ENCODE measurements around the gene PRDM16. TPM values are rescaled to one million over a fixed set of nuclear protein-coding genes. Genes with fewer than 3 reads are reported as not detected.

The PRDM16 gene
- not detected for total RNA-seq (2013)
- polyA plus RNA-seq = not detected
- polyA minus RNA-seq = under 0.01 TPM in 1 of 2 replicates, not detected in the other
- 0 to 0.75 (median 0.12) reads per million in 11 experiments for total RNA-seq

DNA sequence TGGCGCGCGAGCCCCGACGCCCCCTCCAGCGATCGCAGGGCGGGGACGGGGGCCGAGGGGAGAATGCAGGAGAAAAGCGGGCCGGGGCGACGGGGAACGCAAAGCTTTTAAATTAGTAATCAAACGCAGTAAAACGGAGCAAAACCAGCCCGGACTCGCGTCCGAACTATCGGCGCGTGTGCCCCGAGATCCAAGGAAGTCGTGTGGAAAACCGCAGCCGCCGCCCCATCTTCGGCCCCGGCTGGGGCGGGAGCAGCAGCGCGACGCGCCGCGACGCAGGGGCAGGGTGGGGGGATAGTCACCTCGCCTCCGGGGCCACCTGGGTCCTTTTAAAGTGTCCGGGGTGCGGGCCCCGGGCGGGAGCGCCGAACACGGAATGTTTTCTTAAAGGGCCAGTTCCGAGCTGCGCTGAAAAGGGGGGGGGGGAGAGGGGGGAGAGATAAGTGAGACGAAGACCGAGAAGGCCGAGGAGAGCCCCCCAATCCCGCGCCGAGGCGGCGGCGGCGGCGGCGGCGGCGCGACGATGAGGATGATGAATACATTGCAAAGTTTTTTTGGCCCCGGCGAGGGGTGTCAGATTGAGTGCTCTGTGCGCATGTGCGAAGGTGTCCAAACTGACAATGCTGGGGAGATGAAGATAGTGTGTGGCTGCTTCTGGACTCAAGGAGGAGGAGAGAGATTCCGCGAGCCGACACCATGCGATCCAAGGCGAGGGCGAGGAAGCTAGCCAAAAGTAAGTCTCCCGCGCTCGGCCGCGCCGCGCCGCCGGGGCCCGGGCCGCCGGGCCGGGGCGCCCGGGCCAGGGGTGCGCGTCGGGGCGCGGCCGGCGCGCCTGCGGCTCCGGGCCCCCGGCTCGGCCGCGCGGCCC is at the start of gene PRDM16:
PRDM16 (plus strand) TSS at position 640 of the 868 bp plus-strand sequence; CDS start at position 697, 57 bp downstream.
- Histone ChIP-seq H3K9me3 (replicated peaks in 1 of 2; ENCODE audit: control insufficient read depth in 1 of 2, insufficient read depth in 1 of 2, low read length in 2 of 2) (peaks cover 0 to 10% of the 10 kb centered on the region in 2 donors), H3K9ac (ENCODE audit: insufficient read depth, low read length, poor library complexity, severe bottlenecking) (peak within 1 kb of the TSS; percentile 4), H2AFZ (ENCODE audit: insufficient read depth, low read depth, low read length, poor library complexity, severe bottlenecking) (no peak within 1 kb of the TSS), H3K27ac (ENCODE audit: low read depth in 1 of 2, low read length in 2 of 2) (no peak within 1 kb of the TSS), H3K27me3 (ENCODE audit: control insufficient read depth in 2 of 2, insufficient read depth in 2 of 2, low read length in 2 of 2) (peaks cover 21 to 57% of the 10 kb centered on the region in 2 donors), H3K79me2 (ENCODE audit: insufficient read depth, low read length) (no peaks in the 10 kb centered on the region), H3K4me2 (replicated peaks; ENCODE audit: extremely low read depth, low read length, poor library complexity, severe bottlenecking) (peak within 1 kb of the TSS; percentile 70), H4K20me1 (ENCODE audit: insufficient read depth, low read length) (no peaks in the 10 kb centered on the region), H3K36me3 (replicated peaks in 1 of 2; ENCODE audit: control insufficient read depth in 1 of 2, insufficient read depth in 2 of 2, low read length in 2 of 2) (no peaks in the 10 kb centered on the region), H3K4me1 (ENCODE audit: control insufficient read depth in 1 of 2, insufficient read depth in 2 of 2, low read length in 2 of 2) (peaks cover 0 to 10% of the 10 kb centered on the region in 2 donors), H3K4me3 (replicated peaks in 1 of 3; ENCODE audit: low read depth in 2 of 3, low read length in 3 of 3) (peak within 1 kb of the TSS; percentile 2 to 69 (median 26))
- peaks cover 50 to 79% (median 50%) of the 10 kb centered on the region in 3 donors for H3K27me3 Mint-ChIP-seq (ENCODE audit: low read depth in 3 of 3)
- TF ChIP-seq, protein P1, sequence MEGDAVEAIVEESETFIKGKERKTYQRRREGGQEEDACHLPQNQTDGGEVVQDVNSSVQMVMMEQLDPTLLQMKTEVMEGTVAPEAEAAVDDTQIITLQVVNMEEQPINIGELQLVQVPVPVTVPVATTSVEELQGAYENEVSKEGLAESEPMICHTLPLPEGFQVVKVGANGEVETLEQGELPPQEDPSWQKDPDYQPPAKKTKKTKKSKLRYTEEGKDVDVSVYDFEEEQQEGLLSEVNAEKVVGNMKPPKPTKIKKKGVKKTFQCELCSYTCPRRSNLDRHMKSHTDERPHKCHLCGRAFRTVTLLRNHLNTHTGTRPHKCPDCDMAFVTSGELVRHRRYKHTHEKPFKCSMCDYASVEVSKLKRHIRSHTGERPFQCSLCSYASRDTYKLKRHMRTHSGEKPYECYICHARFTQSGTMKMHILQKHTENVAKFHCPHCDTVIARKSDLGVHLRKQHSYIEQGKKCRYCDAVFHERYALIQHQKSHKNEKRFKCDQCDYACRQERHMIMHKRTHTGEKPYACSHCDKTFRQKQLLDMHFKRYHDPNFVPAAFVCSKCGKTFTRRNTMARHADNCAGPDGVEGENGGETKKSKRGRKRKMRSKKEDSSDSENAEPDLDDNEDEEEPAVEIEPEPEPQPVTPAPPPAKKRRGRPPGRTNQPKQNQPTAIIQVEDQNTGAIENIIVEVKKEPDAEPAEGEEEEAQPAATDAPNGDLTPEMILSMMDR (IDR thresholded peaks at IDR 0.05) = no peak
- WGBS (ENCODE audit: insufficient coverage) = under 1% methylated on average over 103 of the region's 106 CpGs
- peak within 1 kb of the TSS; percentile 78 to 94 for H3K4me3 Mint-ChIP-seq
- no peak for DNase-seq
- H3K4me1 Mint-ChIP-seq = peaks cover 5% of the 10 kb centered on the region
- intact Hi-C loops (cut with micrococcal nuclease) = no loop called here
- H3K36me3 Mint-ChIP-seq = peaks cover 0 to 2% of the 10 kb centered on the region in 2 donors
- no peak within 1 kb of the TSS for H3K27ac Mint-ChIP-seq
- H3K9me3 Mint-ChIP-seq = peaks cover 0 to 9% (median 2%) of the 10 kb centered on the region in 7 donors

DNA sequence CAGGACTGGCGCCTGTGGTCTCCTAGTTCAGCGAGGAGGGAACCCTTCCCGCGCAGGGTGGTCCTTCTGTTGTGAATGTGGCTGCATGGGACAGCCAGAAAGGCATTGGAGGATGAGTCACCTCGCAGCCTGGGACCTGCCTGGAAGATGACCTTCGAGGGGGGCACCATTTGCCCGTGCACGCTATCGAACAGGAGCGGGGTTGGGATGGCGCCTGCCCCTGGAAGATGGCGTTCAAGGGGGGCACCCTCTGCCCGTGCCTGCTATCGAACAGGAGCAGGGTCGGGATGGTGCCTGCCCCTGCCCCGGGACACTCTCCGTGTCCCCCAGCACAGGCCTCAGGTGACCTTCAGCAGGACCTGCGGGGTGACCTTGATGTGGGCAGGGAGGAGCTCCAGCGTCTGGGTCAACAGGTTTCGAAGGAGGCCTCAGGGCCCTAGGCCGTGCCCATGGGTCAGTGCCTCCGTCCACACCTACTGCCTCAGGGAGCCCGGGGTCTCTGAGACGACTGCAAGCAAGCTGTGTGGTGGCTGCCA is 49.4 kb upstream of the PRDM16 start:
- Histone ChIP-seq H3K4me1 (ENCODE audit: control insufficient read depth in 1 of 2, insufficient read depth in 2 of 2, low read length in 2 of 2) (no peaks in the 10 kb centered on the region), H3K36me3 (replicated peaks in 1 of 2; ENCODE audit: control insufficient read depth in 1 of 2, insufficient read depth in 2 of 2, low read length in 2 of 2) (no peaks in the 10 kb centered on the region), H3K4me2 (replicated peaks; ENCODE audit: extremely low read depth, low read length, poor library complexity, severe bottlenecking) (no peak overlapping the region), H2AFZ (ENCODE audit: insufficient read depth, low read depth, low read length, poor library complexity, severe bottlenecking) (no peak overlapping the region), H3K9me3 (replicated peaks in 1 of 2; ENCODE audit: control insufficient read depth in 1 of 2, insufficient read depth in 1 of 2, low read length in 2 of 2) (no peaks in the 10 kb centered on the region), H3K27me3 (ENCODE audit: control insufficient read depth in 2 of 2, insufficient read depth in 2 of 2, low read length in 2 of 2) (no peaks in the 10 kb centered on the region), H4K20me1 (ENCODE audit: insufficient read depth, low read length) (no peaks in the 10 kb centered on the region), H3K27ac (ENCODE audit: low read depth in 1 of 2, low read length in 2 of 2) (no peak overlapping the region), H3K9ac (ENCODE audit: insufficient read depth, low read length, poor library complexity, severe bottlenecking) (no peak overlapping the region), H3K4me3 (replicated peaks in 1 of 3; ENCODE audit: low read depth in 2 of 3, low read length in 3 of 3) (no peak overlapping the region), H3K79me2 (ENCODE audit: insufficient read depth, low read length) (no peaks in the 10 kb centered on the region)
- 94% methylated on average over 24 of the region's 24 CpGs for WGBS (ENCODE audit: insufficient coverage)
- Mint-ChIP-seq H3K27ac (no peak overlapping the region), H3K27me3 (ENCODE audit: low read depth in 3 of 3) (peaks cover 0 to 6% (median 0%) of the 10 kb centered on the region in 3 donors), H3K36me3 (no peaks in the 10 kb centered on the region), H3K4me3 (no peak overlapping the region), H3K4me1 (no peaks in the 10 kb centered on the region), H3K9me3 (peaks cover 0 to 2% (median 0%) of the 10 kb centered on the region in 7 donors)
- intact Hi-C loops (cut with micrococcal nuclease) = no loop called here
- DNase-seq = no peak
- TF ChIP-seq, protein P1 (IDR thresholded peaks at IDR 0.05) = no peak

All from CD14-positive monocyte (primary cell).